ENCODE data around the gene STX8.

DNA sequence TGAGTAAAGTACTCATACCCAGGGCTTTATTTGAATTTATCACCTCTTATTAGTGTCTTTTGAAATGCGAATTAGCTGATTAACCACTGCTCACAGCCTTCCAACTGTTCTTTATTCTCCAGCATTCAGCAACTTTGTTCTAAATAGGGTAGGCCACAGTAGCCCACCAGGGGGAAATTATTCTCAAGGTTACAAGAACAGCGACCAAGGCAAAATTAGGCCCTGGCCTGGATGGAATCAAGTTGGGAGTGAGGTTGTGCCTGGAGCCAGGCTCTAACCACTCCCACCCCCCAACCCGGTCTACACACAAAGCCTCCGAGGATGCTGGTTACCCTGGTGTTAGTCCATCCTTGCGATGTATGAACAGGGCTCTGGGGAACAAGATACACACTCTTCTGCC is 245.5 kb downstream of the STX8 start:
- TF ChIP-seq, protein P1, sequence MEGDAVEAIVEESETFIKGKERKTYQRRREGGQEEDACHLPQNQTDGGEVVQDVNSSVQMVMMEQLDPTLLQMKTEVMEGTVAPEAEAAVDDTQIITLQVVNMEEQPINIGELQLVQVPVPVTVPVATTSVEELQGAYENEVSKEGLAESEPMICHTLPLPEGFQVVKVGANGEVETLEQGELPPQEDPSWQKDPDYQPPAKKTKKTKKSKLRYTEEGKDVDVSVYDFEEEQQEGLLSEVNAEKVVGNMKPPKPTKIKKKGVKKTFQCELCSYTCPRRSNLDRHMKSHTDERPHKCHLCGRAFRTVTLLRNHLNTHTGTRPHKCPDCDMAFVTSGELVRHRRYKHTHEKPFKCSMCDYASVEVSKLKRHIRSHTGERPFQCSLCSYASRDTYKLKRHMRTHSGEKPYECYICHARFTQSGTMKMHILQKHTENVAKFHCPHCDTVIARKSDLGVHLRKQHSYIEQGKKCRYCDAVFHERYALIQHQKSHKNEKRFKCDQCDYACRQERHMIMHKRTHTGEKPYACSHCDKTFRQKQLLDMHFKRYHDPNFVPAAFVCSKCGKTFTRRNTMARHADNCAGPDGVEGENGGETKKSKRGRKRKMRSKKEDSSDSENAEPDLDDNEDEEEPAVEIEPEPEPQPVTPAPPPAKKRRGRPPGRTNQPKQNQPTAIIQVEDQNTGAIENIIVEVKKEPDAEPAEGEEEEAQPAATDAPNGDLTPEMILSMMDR (IDR thresholded peaks at IDR 0.05) = no peak
- no peak for TF ChIP-seq POLR2A (IDR thresholded peaks at IDR 0.05)

All from prostate gland (tissue), 2 donors.